NCI-H748 (cell line): ENCODE data around the gene NGEF.

Experiments
- DNase-seq: peaks from one replicate; lab custom pipeline; 2025; ENCODE audit not compliant: unreplicated experiment; lab: John Stamatoyannopoulos, UW

The NGEF gene

GRCh38 chr2:232906867-232907717 is 106.0 kb downstream of the NGEF start:
- peak; percentile 84 for DNase-seq

- no peak for DNase-seq
These were observed 109.1 kb downstream of the NGEF start for GRCh38 chr2:232903989-232904388.

DNA sequence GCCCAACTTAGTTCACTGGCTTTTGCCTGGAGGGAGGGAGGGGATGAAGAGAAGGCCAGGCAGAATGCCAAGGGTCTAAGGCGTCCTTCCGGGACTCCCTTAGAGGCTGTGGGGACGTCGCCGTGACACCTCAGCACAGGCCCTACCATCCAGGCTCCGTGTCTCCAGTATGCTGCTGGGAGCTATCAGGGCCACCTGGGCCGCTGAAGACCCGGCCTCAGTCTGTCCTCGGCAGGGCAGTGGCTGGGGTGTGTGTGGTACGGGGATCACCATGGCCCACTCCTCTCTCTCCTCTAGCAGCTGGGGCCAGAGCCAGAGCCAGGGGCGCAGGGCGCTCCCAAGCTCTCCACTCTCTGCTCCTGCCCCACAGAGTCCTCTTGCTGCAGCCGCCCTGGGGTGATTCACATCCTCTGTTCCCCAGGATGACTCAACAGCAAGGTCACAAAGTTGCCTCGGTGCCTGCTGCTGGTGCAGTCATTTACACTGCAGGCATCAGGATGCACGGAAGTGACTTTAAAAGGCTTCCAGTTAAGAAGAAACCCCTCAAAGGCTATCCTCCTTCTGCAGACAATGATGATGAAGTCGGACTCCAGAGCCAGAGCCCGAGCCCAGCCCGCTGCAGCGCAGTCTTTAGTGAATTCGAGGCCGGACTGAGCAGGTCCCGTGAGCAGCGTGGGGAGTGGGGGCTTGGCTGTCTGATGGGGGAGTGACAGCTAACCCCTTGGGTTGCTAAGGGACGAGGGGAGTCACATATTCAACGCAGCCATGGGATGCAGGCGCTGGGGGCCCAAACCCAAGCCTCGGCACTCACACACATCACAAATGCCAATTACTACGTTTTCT is 111.1 kb downstream of the NGEF start:
- DNase-seq = no peak

- DNase-seq = no peak
These were observed 112.0 kb downstream of the NGEF start for GRCh38 chr2:232900811-232901735.

GRCh38 chr2:232898592-232899543 is 114.2 kb downstream of the NGEF start:
- peak; percentile 15 for DNase-seq

DNA sequence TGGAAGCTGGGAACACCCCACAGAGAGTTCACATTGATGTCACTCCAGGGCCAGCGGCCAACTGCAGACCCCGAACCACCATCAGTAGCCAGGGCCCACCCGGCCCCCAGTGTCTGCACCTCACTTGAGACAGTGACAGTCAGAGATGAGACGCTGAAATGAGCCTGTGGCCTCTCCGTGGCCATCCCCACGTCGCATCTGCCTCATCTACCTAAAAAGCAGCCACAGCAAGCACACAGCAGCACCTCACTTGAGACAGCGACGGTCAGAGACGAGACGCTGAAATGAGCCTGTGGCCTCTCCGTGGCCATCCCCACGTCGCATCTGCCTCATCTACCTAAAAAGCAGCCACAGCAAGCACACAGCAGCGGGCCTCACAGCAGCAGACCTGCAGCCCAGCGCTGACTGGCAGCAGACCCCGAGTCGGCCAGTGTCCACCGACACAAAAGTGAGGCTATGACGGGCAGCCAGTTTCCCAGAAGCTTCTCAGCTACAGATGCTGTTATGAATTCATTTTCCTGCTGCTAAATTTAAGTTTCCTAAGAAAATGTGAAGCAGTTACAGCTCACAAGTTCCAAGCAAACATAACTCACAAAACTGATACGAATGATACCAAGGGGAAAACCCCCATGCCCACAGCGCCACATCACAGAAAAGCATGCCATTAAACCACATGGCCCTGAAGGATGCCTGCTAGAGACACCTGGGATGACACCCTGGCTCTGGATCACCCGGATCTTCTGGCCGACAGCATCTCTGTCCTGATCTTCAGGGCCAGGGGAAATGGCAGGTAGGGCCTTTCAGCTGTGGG is 115.3 kb downstream of the NGEF start:
- DNase-seq = no peak

- no peak for DNase-seq
These were observed 116.1 kb downstream of the NGEF start for GRCh38 chr2:232896720-232897597.

- no peak for DNase-seq
These were observed 116.9 kb downstream of the NGEF start for GRCh38 chr2:232896111-232896510.

DNA sequence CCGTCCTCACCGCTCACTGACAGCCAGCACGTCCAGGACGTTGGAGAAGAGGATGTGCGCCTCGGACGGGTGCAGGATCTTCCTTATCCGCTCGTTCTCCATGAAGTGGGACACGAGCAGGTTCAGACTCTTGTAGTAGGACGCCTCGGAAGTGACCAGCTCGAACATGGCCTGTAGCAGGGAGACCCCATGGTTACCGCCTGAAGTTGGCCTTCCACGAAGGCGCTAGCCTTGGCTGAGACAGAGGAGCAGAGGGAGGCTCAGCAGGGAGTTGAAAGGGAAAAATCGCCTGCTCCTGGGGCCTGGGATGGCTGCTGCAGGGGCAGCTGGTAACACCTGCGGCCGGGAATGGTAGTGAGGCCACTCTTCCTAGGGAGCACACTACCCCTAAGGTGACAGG is 118.3 kb downstream of the NGEF start:
- no peak for DNase-seq

DNA sequence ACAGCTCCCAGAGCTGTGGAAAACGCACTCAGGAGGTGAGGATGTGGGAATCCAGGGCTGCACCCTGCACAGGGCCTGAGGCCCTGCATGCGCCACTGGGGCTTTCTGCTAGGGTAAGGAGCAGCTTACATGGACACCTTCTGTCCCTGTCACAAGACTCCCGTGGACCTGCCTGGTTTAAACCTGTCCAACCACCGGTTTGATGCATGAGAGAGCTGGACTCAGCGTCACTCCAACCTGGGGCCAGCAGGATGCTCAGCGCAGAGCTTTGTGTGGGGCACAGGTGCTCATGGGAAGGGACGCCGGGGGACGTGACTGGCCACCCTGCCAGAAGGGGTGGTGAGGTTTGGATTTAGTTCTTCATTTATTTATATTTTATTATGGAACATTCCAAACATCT is 118.8 kb downstream of the NGEF start:
- no peak for DNase-seq

DNA sequence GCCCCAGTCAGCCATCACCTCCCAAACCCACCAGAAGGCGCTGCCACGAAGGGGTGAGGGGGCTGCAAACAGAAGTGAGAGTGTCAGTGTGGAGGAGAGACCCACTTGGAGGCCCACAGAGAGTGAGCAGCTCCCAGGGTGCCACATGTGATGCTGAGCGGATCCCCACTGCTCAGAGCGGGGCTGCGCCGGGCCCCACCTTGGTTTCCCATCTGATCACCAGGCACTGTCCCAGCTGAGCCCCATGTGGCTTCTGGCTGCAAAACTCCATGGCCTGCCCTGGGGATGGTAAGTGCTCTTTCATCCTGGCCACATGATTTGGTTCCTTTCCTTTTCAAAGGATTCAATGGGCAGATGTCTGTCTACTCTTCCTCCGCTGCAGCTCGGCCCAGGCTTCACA is 119.2 kb downstream of the NGEF start:
- DNase-seq = no peak

DNA sequence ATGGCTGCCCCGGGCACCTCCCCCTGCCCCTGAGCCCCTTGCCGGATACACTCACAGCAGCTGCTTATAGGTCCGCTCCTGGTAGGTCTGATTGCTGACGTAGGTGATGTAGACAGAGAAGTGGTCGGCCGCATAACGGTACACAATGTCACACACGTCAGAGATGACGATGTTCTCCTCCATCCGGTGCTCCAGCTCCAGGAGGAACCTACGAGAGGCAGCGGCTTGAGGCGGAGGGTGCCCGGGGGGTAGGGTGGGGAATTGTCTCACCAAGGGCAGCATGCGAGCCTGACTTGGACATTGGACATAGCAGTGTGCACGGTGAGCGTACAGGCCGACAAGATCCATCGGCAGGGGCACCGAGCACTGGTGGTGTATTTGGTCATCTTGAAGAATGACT is 120.2 kb downstream of the NGEF start:
- no peak for DNase-seq

DNA sequence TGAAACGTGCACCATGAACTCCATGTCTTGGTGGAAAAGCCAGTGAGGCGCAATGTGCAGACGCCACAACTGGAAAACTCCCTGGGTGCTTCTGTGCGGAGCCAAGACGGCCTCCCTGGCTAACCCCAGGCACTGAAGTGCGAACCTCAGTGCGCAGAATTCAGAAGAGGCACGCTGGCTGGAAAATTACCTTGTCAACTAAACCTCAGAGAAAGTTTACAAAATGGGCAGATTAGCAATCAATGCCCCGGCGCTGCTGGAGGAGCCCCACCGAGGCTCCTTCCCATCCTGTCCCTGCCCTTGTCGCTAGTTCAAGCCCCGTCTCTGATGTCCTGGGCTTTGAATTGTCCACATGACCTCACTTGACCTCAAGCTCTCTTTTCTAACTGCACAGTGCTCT is 120.8 kb downstream of the NGEF start:
- DNase-seq = no peak

DNA sequence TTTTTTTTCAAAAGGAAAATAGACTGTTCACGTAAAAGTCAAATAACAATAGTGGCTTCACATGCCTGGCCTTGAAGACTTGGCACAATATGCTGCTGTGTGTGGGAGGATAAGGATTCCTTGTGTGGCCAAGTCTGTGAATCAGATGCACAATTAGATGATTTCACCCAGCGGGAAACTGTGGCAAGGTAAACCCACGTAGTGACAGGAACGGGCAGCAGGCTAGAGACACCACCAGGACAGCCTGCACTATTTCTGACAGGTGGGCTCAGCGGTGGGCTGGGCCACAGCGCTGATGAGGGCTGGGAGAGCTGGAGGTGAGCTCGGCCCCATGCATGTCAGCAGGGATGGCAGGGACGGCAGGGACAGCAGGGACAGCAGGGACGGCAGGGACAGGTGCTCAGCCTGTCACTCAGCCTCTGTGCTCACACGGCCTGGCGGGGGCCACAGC is 121.4 kb downstream of the NGEF start:
- DNase-seq = no peak

DNA sequence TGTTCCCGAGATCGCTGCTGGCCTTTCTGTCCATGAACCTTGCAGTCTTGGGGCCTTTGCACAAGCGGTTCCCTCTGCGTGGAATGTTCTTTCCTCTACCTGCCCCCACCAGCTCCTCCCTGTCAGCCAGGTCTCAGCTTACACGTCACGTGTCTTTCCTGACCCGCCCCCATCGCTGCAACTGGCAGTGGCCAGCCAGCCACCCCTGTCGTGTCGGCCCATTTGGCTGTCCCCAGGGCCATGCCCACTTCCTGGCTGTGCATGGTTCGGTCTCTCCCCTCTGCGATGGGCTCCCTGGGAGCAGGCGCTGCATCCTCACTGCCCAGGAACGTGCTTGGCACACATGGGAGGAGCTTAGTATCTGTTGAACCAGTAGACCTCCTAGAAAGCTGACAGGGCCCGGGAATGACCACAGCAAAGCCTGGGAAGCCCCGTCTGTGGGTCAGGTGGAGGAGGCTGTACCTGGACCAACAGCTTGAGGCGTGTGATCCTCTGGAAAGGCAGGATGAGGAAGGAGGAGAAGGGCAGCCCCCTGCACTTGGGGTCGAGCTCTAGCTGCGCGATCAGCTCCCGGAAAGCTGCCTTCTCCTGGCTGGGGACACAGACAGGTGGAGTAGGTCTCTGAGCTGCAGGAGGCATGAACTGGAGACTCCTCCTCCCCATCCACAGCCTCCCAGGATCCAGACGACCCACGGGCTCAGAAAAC is 122.0 kb downstream of the NGEF start:
- DNase-seq = peak; percentile 80

DNA sequence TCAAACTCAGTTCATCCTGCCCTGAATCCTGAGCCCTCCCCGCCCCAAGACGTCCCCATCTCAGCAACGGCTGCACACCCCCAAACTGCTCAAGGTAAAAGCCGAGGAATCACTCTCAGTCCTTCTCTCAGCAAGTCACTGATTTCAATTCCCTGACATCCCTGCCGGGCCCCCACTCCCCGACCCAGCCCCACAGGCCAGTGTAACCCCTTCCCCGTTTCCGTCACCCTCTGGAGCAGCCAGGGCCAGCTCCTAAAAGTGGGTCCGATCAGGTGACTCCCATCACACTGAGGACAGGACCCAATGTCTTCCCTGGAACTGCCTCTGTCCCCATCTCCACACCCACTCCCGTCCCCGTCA is 122.5 kb downstream of the NGEF start:
- DNase-seq = no peak

- no peak for DNase-seq
These were observed 123.1 kb downstream of the NGEF start for GRCh38 chr2:232889876-232890401.
